ENCODE results near the gene CD81.

CD81 gene

GRCh38 chr11:2374456-2375201, 2.5 kb upstream of the CD81 start:
- FAIRE-seq: no peak
- no peak for DNase-seq (ENCODE audit: extremely low spot score, insufficient read length, low read depth)

DNA sequence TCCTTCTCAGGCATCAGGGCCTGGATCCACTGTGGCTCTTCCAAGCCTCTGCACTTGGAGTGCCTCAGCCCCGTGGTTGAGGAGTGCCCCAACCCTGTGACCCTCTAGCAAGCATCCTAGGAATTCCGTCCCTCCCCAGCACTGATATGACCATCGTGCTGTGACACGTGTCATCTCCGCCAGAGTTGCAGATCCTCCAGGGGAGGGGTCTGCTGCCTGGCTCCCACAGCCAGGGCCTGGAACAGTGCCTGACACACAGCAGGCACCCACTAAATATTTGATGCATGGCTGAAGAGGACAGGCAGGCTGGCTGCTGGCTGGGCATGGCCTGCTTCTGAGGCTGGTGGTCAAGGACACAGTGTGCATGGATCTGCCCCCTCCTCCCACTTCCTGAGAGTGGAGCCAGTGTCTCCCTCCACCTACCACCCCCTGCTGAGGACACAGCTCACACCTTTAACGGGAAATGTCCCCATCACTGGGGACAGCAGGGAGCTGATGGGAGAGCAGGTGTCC, 1.7 kb upstream of the CD81 start:
- FAIRE-seq (no peak), DNase-seq (ENCODE audit: extremely low spot score, insufficient read length, low read depth) (no peak)

DNA sequence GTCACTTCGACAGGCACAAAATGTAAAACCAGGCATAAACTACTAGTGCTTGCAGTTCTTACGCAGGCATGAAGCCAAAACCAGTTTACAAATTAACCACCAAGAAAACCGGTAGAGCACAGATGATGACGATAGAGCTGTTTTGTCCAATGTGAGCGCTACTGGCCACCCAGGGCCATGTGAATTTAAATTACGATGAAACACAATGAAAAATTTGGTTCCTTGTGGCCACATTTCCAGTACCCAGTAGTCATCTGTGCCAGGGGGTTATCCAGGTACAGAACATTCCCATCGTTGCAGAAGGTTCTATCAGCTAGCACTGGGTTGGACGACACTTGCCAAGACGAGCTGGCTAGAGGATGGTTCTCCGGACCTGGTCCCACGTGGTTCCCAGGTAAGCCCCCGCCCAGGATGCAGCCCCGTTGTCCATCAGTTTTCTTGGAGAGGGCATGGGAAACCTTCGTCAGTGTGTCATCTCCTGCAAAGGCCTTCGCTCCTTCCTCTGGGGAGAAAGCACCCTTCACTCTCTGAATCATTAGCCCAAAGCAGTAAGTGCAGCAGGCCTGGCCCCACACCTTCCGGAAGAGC, 1.1 kb upstream of the CD81 start:
- no peak for DNase-seq (ENCODE audit: extremely low spot score, insufficient read length, low read depth)
- FAIRE-seq: no peak

GRCh38 chr11:2377511-2378443, 667 bp downstream of the CD81 start:
- DNase-seq (ENCODE audit: extremely low spot score, insufficient read length, low read depth) (no peak), FAIRE-seq (no peak)

DNA sequence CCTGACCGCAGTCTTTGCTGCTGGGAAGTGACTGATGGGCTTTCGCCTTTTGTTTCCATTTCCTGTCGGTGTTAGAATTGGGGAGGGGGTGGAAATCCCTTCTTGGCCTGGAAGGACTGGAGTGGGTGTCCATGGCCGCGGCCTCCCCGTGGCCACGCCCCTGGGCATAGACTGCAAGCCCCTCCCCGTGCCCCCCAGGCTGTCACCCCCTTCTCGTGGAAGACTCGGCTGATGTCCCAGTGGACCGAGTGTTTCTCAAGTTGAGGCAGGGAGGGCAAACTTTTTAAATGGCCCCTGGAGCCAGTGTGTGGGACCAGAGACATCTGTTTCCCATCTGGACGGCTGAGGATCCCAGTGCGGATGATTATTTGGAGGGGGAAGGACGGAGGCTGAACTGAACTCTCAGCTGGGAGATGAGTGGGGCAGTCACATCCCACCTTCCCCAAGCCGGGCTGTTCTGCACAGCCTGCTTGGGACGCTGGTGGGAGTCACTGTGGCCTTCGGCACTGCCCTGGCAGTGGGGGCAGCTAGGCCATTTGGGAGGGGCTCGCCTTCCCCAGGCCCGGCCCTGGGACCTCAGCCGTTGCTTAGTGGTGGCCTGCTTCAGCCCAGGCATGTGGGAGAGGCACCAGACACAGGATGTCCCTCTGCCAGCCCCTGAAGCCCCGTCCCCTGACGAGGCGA, 1.6 kb downstream of the CD81 start:
- DNase-seq (ENCODE audit: extremely low spot score, insufficient read length, low read depth): no peak
- FAIRE-seq: peak; percentile 38

DNA sequence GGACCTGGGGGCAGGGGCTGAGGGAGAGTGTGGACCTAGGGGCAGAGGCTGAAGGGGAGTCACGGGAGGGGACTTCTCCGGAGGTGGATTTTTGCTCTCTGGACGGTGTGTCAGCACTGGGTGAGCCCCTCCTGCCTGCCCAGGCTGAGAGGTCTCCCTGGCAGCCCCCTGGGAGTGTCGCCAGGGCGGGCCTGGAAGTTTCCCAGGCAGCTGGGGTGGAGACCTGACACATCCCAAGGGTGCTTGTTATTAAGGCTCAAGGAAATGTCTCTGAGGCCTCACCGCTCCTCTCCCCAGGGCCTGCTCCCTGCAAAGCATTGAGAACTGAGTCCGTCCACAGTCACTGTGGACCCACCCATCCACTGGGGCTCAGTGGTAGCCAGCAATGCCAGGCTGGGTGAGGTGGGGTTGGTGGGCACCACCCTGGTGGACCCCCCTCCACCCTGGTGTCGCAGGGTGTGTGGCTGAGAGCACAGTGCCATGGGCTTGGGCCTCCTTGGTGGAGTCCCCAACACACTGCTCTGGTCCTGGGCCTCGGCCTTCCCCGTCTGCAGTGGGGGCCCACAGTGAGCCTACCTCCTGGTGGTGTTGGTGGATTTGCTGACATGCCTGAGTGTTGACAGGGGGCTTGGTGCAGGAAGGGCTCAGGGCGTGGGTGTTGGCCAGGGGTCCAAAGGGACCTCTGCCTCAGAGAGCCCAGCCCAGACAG, 2.5 kb downstream of the CD81 start:
- no peak for FAIRE-seq

GRCh38 chr11:2380396-2380795, 3.3 kb downstream of the CD81 start:
- DNase-seq (ENCODE audit: extremely low spot score, insufficient read length, low read depth) (no peak), FAIRE-seq (no peak)

More for the DNA sequence above, 2.5 kb downstream of the CD81 start:
- no peak for DNase-seq (ENCODE audit: extremely low spot score, insufficient read length, low read depth)

GRCh38 chr11:2380807-2381350, 3.8 kb downstream of the CD81 start:
- FAIRE-seq (peak; percentile 94), DNase-seq (ENCODE audit: extremely low spot score, insufficient read length, low read depth) (no peak)

GRCh38 chr11:2381494-2382128, 4.5 kb downstream of the CD81 start:
- no peak for DNase-seq (ENCODE audit: extremely low spot score, insufficient read length, low read depth)
- FAIRE-seq: no peak

DNA sequence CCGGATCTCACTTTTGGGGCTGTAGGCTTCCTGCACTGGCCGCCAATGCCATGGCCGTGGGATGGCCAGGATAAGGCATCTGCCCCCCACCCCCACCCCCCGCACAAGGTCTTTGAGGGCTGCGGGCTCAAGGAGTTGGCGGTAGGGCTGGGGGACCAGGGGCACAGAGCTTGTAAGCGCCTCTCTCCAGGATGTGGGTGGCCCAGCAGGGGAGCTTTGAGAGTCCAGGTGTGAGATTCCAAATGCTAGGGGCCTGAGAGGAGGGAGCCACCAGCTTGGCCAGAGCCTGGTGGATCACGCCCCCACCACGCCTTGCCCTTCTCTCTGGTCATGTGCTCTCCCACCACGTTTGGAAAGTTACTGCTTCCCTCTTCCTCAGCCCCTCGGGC, 5.0 kb downstream of the CD81 start:
- FAIRE-seq: no peak
- no peak for DNase-seq (ENCODE audit: extremely low spot score, insufficient read length, low read depth)

- peak; percentile 73 for FAIRE-seq
- DNase-seq (ENCODE audit: extremely low spot score, insufficient read length, low read depth): no peak
Observed at GRCh38 chr11:2382936-2383851, 6.1 kb downstream of the CD81 start.

- DNase-seq (ENCODE audit: extremely low spot score, insufficient read length, low read depth) (no peak), FAIRE-seq (peak; percentile 66)
Observed at GRCh38 chr11:2383852-2384804, 7.0 kb downstream of the CD81 start.

GRCh38 chr11:2385156-2386151, 8.3 kb downstream of the CD81 start:
- DNase-seq (ENCODE audit: extremely low spot score, insufficient read length, low read depth): no peak
- FAIRE-seq: peak; percentile 89

GRCh38 chr11:2386591-2386990, 9.5 kb downstream of the CD81 start:
- no peak for DNase-seq (ENCODE audit: extremely low spot score, insufficient read length, low read depth)
- FAIRE-seq: no peak

- no peak for DNase-seq (ENCODE audit: extremely low spot score, insufficient read length, low read depth)
- peak; percentile 84 for FAIRE-seq
Observed at GRCh38 chr11:2387266-2387987, 10.3 kb downstream of the CD81 start.
